Left kidney (tissue), 2 donors: Measurements from ENCODE around the gene WNK3. TPM values are rescaled to one million over a fixed set of nuclear protein-coding genes. Genes with fewer than 3 reads are reported as not detected.

Source experiments
- DNase-seq: peaks from one replicate; pipeline ENCODE4 v3.0.0-alpha.2; 2013
- polyA plus RNA-seq: library from polyadenylated mRNA; unstranded; fragments of 120-200 nt; gene quantifications from one replicate; pipeline ENCODE4 v1.2.1, GENCODE V29; 2013; ENCODE audit not compliant: insufficient read length

Gene WNK3
- polyA plus RNA-seq, 1 donor, result 6.9 TPM

DNA sequence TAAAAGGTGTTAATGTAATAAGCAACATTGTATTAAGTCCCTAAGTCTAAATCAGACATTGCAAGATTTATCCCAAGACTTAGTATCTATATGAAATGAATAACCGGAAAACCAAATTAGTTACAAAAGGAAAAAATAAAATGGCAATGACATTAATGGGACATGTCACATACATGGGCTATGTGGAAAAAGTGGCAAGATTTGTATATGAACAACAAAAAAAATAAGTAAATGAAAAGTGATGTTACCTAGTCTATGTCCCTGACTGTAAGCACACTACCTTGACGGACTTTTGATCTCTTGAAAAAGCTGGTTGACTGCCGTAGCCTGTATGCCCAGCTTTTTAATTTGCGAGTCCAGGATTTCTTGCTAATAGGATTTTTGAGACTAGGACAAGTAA is 119.3 kb downstream of the WNK3 start:
- DNase-seq, result no peak

DNA sequence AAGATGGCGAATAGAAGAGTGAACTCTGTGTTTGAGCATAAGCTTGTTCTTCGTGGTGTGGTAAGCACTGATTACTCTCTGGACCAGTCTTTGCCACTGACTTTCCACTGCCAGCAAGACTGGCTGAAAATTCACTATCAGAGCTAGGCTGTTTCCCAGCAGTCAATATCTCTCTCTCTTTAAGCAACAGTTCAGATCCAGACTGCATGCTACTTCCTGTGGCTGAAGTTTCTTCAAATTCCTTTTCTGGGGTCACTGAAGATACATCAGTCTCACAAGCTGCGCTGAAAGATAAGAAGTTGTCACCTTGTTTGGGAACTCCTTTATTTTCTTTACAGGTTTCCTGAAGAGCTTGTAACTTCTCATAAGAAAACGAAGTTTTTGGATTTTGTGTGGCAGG is 120.8 kb downstream of the WNK3 start:
- DNase-seq, result no peak

DNA sequence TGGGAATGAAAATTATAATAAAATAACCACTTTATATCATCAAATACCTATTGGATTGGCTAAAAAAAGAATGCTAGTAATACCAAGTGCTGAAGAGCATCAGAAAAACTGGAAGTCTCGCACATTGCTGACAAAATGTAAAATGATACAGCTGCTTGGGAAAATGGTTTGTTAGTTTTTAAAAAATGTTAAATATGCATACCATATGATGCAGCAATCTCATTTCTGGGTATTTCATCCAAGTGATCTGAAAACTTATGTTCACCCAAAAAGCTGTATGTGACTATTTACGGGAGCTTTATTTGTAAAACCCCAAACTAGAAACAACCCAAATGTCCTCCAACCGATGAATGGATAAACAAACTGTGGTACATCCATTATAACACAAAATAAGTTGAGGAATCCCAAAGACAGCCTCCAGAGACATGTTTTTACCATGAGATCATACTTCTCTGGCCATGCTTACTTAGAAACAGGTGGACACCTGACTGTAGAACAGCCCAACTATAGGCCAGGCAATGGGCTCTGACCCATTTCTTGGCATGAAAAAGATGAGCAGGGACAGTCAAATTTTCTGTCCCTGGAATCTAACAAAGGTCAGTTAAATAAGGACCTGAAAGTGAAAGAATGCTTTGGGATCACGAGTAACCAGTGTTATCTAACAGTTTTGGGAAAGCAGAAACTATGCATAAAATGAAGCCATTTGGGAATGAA is 127.3 kb downstream of the WNK3 start:
- no peak for DNase-seq

DNA sequence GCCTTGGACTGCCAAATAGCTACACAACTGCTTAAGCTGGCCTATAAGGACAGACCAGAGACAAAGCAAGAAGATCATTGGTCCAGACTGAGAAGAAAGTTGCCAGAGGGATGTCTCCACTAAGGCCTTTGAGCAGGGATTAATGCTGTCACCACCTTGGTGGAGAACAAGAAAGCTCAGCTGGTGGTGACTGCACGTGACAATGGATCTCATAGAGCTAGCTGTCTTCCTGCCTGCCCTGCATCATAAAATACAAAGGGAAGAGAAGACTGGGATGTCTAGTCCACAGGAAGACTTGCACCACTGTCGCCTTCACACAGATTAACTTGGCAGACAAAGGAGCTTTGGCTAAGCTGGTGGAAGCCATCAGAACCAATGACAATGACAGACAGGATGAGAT is 134.3 kb downstream of the WNK3 start:
- no peak for DNase-seq

DNA sequence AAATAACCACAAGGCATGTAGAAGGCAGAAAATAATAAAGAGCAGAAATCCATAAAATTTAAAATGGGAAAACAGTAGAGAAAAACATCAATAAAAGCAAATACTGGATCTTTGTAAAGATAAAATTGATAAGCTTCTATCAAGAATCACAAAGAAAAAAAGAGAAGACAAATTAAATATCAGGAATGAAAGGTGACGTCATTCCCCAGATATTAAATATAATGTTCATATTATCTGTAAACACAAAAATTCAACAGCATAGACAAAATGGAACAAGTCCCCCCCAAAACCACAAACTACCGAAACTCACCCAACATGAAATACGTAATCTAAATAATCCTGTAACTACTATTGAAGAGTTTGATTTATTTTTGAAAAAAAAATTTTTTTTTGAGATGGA is 144.2 kb downstream of the WNK3 start:
- DNase-seq, result no peak

DNA sequence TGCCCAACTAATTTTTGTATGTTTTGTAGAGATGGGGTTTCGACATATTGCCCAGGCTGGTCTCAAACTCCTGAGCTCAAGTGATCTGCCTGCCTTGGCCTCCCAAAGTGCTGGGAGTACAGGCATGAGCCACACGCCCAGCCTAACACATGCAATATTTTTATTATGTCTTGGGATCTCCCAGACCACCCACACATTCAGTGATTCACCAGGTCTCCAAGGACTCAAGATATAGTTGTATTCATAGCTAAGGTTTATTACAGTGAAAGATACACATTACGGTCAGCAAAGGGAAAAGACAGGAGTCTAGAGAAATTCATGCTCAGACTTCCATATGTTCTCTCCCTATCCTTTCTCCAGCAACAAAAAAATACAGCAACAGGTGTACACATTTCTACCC is 149.3 kb downstream of the WNK3 start:
- DNase-seq, result no peak

DNA sequence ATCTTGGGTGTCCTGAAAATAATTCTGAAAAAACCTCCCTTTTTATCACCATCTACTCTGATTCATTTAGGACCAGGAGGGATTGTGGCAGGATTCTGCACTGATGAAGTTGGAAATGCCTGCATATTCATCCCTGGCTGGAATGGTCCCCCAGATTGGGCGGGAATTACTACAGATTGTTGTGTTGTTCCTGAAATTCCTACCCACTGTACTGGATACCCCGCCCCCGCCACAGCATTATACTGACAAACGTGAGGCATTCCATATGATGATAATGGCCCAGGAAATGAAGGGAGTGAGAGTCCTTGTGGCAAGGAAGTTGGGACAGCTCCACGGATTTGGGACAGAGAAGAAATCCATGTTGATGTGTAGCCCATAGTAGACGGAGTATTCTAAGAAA is 159.6 kb downstream of the WNK3 start:
- no peak for DNase-seq

DNA sequence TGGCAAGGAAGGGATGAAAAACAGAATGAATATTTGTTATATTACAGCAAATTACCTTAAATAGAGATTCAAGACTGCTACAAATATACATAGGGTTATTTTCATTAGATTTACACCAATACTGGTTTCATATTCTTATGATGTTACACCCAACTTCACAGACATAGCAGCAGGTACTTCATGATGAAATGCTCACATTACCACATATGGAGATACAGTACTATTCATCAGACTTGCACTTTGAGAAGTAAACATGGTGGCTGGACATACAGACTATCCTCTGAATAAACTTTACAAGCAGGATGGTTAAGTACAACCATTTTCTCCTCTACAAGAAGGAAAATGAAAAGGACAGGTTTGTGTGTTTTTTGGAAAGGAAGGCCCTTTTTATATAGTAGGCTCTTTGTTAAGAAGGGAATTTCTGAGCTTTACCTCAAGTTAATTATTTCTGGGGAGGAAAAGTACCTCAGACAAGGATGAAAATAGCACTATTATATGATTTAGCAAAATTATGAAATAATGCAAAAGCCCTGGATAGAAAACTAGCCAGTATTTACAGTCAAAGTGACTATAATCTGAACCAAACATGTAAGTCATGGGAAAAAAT is 162.8 kb downstream of the WNK3 start:
- DNase-seq, result no peak

DNA sequence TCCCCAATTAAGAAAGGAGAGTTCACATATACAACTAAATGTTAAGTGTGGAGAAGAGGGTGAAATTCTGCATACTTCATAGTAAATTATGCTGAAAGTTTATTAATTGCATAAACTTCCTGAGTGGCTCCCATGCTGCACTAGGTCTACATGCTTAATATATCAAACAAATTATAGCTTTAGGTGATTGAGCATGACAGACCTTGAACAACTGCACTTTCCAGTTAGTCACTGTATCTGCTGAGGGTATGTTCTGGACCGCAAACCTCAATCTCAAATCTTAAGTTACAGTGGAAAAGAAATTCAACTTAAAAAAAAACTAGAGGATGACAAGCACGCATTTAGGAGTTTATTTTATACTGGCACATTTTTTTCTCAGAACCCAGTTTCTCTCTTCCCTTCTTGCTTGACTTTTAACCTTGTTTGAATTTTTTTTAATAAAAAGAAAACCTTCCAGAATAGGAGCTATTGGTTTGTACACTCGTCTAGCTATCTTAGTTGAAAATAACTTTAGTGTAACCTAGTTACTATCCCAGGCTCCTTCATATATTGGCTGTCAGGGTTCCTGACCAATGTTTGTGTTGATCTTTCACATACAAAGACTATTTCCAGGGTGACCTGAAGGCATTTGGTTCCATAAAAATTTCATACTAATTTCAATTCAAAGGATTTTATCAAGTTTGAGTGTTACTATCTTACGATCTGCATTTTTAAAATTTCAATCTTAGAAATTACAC is 164.6 kb downstream of the WNK3 start:
- no peak for DNase-seq

DNA sequence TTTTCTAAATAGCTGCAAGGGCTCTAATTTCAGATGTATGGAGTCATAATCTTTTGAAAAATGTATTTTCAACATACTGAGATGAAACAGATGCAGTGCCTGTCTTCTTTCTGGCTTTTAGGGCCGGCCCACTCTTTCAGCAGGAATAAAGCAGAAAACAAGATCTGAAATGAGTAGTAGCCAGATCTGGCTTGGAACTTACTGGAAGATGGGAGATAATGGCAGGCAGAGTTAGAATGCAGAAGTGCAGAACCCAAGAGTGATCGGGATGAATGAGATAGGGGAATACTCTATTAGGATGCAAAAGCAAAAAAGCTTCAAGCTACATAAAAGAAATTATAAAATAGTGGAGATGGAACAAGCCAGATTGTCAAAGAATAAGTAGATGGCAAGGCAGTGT is 173.4 kb downstream of the WNK3 start:
- no peak for DNase-seq

DNA sequence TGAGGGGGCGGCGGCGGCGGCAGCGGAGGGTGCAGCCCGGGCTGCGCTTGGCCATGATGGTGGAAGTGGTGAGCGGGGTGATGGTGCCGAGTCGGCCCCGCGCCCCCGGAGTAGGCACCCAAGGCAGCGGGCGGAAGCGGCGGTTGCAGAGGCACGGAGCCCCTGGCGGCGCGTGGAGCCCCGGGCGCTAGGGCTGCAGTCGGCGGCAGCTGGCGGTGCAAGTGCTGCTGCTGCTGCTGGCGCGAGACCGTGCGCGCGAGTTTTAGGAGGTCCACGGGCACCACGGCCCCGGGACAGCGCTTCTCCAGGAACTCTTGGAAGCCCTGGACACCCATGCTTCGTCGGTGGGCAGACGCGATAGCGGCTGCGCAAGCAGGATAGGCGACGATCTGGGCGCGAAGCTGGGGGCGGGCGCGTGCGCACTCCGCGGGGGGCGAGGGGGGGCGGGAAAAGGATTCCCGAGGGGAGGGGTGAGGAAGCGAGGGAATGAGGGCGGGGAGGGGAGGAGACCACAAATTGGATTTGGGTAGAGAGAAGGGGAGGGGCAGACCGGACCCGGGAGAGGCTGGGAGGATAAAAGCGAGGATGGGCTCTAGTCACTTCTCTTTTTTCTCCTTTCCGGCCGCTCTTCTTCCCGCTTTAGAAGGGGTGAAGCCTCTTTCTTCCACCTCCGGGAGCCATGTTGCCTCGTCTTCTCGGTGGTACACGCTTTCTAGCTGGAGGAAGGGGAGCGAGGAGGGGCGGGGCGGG is 174.8 kb downstream of the WNK3 start, which contains the start of gene FAM120C:
FAM120C (minus strand) TSS at position 391 of the 750 bp plus-strand sequence; CDS start at position 335, 56 bp downstream.
- peak; percentile 76 for DNase-seq

DNA sequence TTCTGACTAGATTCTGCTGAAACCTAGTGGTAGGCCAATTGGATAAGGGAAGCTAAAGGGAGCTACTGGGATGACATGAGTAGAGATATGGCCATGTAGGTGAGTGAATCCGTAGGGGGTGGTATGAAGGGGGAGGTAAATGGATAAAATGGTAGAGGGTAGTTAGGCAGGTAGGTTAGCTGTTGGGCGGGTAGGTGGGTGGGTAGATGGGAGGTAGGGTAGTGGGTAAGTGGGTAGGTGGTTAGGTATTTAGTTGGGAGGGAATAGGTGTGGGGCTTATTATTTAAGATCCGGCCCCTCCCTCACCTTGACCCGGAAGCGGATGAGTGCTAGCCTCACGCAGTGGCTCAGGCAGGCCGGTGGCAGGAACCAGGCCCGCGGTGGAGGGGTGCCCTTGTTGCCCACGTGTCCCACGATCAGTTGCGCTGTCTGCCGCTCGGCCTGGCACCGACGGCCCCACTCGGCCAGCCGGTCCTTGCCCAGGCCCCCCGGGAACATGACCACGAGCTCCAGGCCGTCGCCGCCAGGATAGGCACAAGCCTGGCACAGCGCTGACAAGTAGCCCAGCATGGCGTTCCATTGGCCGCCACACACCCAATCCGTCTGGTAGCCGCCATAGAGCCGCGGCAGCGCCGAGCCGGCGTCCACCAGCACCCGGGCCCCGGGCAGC is 175.5 kb downstream of the WNK3 start:
- no peak for DNase-seq

DNA sequence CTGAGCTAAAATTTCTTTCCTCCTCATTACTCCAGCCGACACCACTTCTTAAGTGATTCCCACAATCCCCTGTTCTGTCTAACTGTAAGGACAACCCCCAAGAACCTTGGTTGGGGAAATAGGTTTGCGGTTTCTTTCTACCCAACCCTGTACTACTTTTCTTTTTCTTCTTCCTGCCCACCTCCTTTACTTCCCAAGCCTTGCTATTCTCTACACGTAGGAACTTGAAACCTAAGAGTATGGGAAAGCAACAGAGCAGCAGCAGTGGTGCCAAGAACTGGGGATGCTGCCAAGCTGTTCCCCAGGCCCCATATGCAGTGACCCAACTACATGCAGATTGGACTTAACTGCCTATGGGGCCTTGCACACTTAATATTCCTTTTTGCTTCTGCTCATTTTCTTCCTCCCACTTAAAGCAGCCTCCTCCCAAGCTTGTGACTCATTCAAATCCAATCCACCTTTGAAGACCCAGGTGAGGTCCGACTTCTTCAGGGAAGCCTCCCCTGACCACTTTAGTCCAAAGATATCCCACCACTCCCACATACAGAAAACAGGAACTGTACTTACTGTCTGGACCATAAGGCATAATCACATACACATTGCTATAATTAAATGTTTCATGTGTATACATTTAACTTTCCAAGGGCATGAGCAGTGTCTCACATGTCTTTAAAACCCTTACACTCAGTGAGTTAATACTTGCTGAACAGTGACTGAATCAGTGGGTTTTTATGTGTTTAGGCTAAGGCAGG is 176.5 kb downstream of the WNK3 start:
- DNase-seq, result no peak

DNA sequence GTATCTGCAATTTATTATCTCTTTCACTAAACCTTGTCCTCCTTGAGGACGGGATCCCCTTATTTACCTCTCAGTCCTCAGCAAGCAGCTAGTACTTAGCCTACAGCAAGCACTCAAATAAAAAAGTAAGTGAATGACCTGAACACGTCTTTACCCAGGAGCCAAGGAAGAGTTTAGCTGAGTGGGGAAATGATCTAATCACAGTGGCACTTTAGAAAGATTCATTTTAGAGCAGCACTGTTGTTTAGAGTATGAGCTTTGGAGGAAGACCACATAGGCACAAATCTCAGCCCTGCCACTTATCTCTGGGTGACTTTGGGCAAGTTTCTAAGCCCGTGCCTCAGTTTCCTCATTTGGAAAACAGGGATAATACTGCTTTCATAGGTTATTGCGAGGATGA is 177.4 kb downstream of the WNK3 start:
- no peak for DNase-seq

DNA sequence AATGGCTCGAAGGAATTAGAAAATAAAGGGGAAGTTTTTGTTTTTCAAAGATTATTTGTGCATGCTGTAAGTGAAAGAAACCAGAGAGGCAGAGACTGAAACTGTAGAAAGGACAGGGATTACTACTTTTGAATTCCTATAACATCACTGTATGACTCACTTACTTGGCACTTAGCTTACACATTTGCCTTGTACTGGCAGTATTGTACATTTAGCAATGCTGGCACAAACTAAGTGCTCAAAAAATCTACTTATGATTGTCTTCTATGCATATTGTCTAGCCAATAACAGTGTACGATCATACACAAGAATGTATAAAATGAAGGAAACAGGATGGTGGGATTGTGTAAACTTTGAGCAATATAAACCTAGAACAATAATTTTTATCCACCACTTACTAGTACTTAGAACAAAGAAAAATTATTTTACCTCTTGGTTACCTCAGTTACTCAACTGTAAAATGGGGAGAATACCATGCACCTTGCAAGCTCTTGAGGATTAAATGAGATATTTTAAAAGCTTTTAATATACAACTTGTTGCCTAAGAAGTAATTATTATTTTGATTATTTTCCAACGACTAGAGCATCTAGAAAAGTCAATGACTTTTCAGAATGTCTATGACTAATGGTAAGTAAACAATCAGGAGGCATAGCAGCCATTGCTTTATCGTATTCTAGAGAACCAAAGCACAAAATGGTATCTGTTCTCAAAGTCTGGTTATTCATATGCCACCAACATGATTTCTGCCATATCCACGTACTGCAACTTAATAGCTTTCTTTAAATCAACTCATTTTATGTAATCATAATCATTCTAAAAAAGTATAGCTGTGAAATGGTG is 179.5 kb downstream of the WNK3 start:
- DNase-seq, result no peak

DNA sequence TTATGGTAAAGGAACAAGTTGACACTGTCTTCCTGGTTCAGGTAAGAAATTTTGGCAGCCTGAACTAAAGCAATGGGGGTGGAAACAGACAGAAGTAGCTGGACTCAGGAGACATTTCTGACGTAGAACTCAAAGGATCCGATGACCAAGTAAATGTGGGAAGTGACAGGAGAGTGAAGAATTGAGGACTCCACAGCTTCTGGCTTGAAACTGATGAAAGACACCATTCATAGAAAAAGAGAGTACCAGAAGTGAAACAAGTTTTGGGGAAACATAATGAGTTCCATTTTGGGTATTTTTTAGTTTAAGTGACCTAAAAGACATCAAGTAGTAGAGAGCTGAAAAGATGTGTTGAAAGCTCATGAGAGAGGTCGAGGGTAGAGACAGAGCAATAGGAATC is 180.5 kb downstream of the WNK3 start:
- no peak for DNase-seq

DNA sequence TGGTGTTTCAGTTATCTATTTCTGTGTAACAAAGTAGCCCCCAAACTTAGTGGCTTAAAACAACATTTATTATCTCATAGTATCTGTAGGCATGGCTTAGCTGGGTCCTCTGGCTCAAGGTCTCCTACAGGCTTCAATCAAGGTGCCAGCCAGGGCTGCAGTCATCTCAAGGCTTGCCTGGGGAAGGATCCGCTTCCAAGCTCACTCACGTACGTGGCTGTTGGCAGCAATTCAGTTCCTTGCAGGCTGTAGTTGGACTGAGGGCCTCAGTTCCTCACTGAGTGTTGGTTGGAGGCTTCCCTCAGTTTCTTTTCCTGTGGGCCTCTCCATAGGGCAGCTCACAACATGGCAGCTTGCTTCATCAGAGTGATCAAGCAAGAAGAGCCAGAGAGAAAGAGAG is 184.1 kb downstream of the WNK3 start:
- DNase-seq, result no peak

DNA sequence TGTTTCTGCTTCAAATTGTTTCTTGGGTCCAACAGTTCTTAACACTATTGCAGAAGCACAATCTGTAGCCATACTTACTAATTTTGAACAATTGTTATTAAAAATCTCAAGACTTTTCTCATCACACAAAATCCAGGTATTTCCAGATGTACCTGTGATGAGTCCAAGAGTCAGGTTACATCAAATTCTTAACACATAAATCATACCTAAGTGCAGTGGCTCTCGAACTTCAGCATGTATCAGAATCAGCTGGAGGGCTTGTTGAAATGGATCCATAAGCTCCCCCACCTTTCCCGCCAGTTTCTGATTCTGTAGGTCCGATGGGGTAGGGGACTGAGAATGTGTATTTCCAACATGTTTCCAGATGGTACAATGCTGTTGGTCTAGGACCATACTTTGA is 185.4 kb downstream of the WNK3 start:
- no peak for DNase-seq

DNA sequence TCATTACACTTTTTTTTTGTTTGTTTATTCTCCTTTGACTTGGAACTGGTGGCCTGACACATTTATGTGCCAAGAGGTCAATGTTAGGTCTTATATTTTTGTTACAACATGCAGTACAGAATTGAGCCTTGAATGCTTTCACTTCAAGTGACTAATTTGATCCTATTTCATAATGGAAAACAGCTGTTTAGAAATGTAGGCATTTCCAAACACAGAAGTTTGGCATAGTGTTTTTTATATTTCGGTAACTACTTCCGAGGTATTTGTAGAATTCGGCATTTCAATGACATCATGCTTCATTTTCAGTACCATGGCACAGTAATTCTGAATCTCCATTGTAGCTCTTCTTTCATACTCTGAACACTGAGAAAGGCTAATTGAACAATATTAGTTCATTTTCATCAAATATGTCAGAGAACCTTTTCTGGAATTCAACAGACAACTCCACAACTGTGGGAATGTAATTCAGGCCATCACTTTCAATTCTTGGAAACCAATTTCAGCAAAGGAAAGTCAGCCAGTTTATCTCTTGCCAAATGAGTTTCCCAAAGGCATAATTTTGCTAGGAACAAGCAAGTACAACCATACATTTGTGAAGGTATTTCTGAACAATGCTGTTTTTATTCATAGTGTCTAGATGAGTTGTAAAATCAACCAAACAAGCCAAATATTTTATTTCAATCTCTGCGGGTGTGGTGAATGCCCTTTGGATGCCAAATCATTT is 186.2 kb downstream of the WNK3 start:
- no peak for DNase-seq

DNA sequence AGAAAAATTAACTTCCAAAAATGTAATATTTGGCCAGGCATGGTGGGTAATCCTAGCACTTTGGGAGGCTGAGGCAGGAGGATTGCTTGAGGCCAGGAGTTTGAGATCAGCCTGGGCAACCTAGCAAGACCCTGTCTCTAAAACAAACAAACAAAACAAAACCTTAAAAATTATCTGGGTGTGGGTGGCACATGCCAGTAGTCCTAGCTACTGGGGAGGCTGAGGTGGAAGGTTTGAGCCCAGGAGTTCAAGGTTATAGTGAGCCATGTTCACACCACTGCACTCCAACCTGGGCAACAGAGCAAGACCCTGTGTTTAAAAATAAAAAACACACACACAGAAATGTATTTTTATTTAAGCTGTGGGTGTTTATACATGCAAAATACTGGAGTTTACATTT is 186.8 kb downstream of the WNK3 start:
- no peak for DNase-seq
